Osteocyte (in vitro differentiated cells): Measurements from ENCODE around the gene BMP8B. TPM values are rescaled to one million over a fixed set of nuclear protein-coding genes. Genes with fewer than 3 reads are reported as not detected.

Experiments
- DNase-seq: peaks from one replicate; pipeline ENCODE4 v3.0.0; 2021; ENCODE audit warnings: mixed read lengths; ENCODE audit not compliant: unreplicated experiment; ENCODE audit errors: extremely low spot score
- H3K27ac Mint-ChIP-seq: one replicate; pipeline ENCODE4 v1.8.0; 2021; ENCODE audit warnings: mild to moderate bottlenecking, mixed read lengths; ENCODE audit not compliant: unreplicated experiment
- H3K27me3 Mint-ChIP-seq: one replicate; pipeline ENCODE4 v1.8.0; 2021; ENCODE audit warnings: mixed read lengths; ENCODE audit not compliant: unreplicated experiment
- H3K36me3 Mint-ChIP-seq: one replicate; pipeline ENCODE4 v1.8.0; 2021; ENCODE audit warnings: mixed read lengths; ENCODE audit not compliant: unreplicated experiment
- H3K4me1 Mint-ChIP-seq: one replicate; pipeline ENCODE4 v1.8.0; 2021; ENCODE audit warnings: mixed read lengths; ENCODE audit not compliant: unreplicated experiment
- H3K4me3 Mint-ChIP-seq: one replicate; pipeline ENCODE4 v1.8.0; 2021; ENCODE audit warnings: mild to moderate bottlenecking, moderate library complexity, mixed read lengths; ENCODE audit not compliant: unreplicated experiment
- H3K9me3 Mint-ChIP-seq: one replicate; pipeline ENCODE4 v1.8.0; 2021; ENCODE audit warnings: mixed read lengths; ENCODE audit not compliant: unreplicated experiment
- CTCF ChIP-seq: fragments of 200-600 bp; sonication (generic); IDR thresholded peaks from 2 replicates; pipeline ENCODE4 v1.5.0; 2021; ENCODE audit warnings: antibody characterized with exemption, mild to moderate bottlenecking, moderate library complexity
- long read RNA-seq: library from polyadenylated mRNA; unstranded; transcript quantifications from one replicate; pipeline ENCODE4 v2.0.0, GENCODE V29; 2021
- total RNA-seq: library from RNA; stranded (reverse); gene quantifications from 2 replicates; pipeline ENCODE4 v1.2.1, GENCODE V29; 2021

BMP8B gene
- total RNA-seq, result 0.08 TPM in 1 of 2 replicates, not detected in the other
- long read RNA-seq, result 0 reads

GRCh38 chr1:39788758-39789570 is at the start of gene BMP8B:
TSS of gene BMP8B (minus strand) at chr1:39788865. CDS start at chr1:39788485, 380 bp downstream.
- Mint-ChIP-seq H3K27ac (no peak within 1 kb of the TSS), H3K27me3 (peaks cover 46% of the 10 kb centered on the region), H3K4me1 (peaks cover 3% of the 10 kb centered on the region), H3K9me3 (no peaks in the 10 kb centered on the region), H3K4me3 (peak within 1 kb of the TSS; percentile 65), H3K36me3 (no peaks in the 10 kb centered on the region)
- no peak for TF ChIP-seq CTCF
- no peak for DNase-seq

GRCh38 chr1:39836595-39837110 is 48.0 kb upstream of the BMP8B start:
- Mint-ChIP-seq H3K27ac (no peak overlapping the region), H3K4me1 (no peaks in the 10 kb centered on the region), H3K4me3 (no peak overlapping the region), H3K36me3 (peaks cover 22% of the 10 kb centered on the region), H3K9me3 (no peaks in the 10 kb centered on the region), H3K27me3 (no peaks in the 10 kb centered on the region)
- no peak for DNase-seq
- TF ChIP-seq CTCF, result no peak

- H3K9me3 Mint-ChIP-seq, result no peaks in the 10 kb centered on the region
- no peaks in the 10 kb centered on the region for H3K4me1 Mint-ChIP-seq
- TF ChIP-seq CTCF, result no peak
- no peak overlapping the region for H3K27ac Mint-ChIP-seq
- peaks cover 16% of the 10 kb centered on the region for H3K36me3 Mint-ChIP-seq
- no peak overlapping the region for H3K4me3 Mint-ChIP-seq
- DNase-seq, result no peak
- no peaks in the 10 kb centered on the region for H3K27me3 Mint-ChIP-seq
Observed at GRCh38 chr1:39835935-39836594, 47.4 kb upstream of the BMP8B start.

- Mint-ChIP-seq H3K9me3 (no peaks in the 10 kb centered on the region), H3K27ac (no peak overlapping the region), H3K36me3 (peaks cover 12% of the 10 kb centered on the region), H3K4me3 (no peak overlapping the region), H3K4me1 (no peaks in the 10 kb centered on the region), H3K27me3 (peaks cover 6% of the 10 kb centered on the region)
- TF ChIP-seq CTCF, result no peak
- DNase-seq, result no peak
Observed at GRCh38 chr1:39835110-39835509, 46.4 kb upstream of the BMP8B start.
